Stomach (tissue), 4 donors: ENCODE measurements around the gene TATDN2.

Experiments
- EP300 ChIP-seq: sonication (generic); formaldehyde crosslinking; IDR thresholded peaks from one replicate; pipeline ENCODE4 v1.6.1; 2017; ENCODE audit warnings: antibody characterized with exemption
- POLR2A ChIP-seq, 4 donors: fragments of 450-650 bp; IDR thresholded peaks; one replicate each; pipeline ENCODE4 v1.6.1; 2016; ENCODE audit warnings: antibody characterized with exemption in 4 of 4, control low read depth in 2 of 4, mild to moderate bottlenecking in 1 of 4, moderate library complexity in 1 of 4
- POLR2AphosphoS5 ChIP-seq, 3 donors: sonication (generic); formaldehyde crosslinking; IDR thresholded peaks; one replicate each; pipeline ENCODE4 v1.6.1; 2016; ENCODE audit warnings: antibody characterized with exemption in 3 of 3
- TF ChIP-seq, protein P1 (sequence below), 7 experiments: fragments of 450-650 bp in 4 of 7; fragments of 200-600 bp in 3 of 7; sonication (generic) in 3 of 7; IDR thresholded peaks; one replicate each; pipeline ENCODE4 v1.5.1; 2016 to 2019; ENCODE audit warnings: antibody characterized with exemption in 7 of 7, control low read depth in 2 of 7, mild to moderate bottlenecking in 1 of 7

DNA sequence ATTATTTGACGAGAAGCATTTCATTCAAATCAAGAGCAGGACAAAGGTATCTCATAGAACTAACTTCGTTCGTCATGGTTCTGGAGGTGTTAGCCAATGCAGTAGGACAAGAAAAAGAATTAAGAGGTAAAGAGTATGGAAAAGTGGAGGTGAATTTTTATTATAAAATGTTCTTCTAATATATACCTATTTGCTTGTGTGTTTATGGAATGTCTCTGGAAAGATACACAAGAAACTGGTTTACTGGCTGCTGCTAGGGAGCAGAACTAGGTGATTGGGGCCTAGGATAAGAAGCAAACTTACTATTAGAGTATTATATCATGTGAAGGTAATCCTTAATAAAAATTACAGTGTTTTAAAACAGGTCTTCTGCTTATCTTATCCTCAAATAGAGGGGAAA lies 30.9 kb upstream of the TATDN2 start:
- TF ChIP-seq, protein P1, sequence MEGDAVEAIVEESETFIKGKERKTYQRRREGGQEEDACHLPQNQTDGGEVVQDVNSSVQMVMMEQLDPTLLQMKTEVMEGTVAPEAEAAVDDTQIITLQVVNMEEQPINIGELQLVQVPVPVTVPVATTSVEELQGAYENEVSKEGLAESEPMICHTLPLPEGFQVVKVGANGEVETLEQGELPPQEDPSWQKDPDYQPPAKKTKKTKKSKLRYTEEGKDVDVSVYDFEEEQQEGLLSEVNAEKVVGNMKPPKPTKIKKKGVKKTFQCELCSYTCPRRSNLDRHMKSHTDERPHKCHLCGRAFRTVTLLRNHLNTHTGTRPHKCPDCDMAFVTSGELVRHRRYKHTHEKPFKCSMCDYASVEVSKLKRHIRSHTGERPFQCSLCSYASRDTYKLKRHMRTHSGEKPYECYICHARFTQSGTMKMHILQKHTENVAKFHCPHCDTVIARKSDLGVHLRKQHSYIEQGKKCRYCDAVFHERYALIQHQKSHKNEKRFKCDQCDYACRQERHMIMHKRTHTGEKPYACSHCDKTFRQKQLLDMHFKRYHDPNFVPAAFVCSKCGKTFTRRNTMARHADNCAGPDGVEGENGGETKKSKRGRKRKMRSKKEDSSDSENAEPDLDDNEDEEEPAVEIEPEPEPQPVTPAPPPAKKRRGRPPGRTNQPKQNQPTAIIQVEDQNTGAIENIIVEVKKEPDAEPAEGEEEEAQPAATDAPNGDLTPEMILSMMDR (IDR thresholded peaks at IDR 0.05), result no peak
- TF ChIP-seq POLR2AphosphoS5 (IDR thresholded peaks at IDR 0.05), result no peak
- no peak for TF ChIP-seq EP300
- no peak for TF ChIP-seq POLR2A (IDR thresholded peaks at IDR 0.05)
